GM15510 (cell line): ENCODE results near the gene ARHGEF40.

ENCODE experiments used
- POLR2A ChIP-seq: IDR thresholded peaks from 3 replicates; pipeline ENCODE4 v1.6.1; 2011; ENCODE audit warnings: borderline replicate concordance; ENCODE audit not compliant: insufficient read length; ENCODE audit errors: extremely low read depth

ARHGEF40 gene

DNA sequence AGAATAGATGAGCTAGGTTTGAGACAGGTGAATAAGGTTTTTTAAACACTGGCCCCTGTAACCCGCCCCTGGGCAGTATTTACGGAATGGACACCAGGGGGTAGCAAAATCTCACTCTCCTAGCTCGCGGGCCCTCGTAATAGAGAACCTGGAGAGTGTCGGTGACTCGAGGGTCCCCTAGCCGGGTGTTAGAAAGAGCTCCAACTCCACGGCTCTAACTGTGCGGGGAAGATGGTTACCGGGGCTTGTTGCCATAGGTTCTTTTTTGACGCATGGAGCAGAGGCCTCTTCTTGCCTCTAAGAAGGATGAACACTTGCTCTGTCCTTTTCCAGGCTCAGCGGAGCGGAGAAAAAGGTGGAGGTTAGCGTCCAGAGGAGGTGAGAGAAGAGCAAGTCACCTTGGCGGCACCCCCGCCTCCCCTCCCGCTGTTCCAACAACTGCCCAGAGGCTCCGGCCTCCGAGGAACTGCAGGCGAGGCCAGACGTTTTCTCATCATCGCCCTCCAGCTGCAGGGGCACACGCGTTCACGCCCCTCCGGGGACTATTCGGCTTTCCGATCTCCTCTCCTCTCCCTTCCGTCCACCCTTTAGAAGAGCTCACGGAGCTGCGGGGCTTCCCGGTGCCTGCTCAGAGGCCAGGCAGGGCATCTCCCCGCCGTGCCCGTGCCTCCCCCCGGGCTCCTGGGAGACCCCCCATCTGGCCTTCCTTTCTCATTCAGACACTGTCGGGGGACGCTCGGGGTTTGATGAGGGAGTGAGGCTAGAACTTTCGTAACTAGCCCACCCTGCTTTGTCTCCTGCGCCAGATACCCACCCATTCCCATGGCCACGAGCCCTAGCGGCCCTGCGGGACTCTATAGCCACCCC is 1.4 kb upstream of the ARHGEF40 start:
- TF ChIP-seq POLR2A = no peak

DNA sequence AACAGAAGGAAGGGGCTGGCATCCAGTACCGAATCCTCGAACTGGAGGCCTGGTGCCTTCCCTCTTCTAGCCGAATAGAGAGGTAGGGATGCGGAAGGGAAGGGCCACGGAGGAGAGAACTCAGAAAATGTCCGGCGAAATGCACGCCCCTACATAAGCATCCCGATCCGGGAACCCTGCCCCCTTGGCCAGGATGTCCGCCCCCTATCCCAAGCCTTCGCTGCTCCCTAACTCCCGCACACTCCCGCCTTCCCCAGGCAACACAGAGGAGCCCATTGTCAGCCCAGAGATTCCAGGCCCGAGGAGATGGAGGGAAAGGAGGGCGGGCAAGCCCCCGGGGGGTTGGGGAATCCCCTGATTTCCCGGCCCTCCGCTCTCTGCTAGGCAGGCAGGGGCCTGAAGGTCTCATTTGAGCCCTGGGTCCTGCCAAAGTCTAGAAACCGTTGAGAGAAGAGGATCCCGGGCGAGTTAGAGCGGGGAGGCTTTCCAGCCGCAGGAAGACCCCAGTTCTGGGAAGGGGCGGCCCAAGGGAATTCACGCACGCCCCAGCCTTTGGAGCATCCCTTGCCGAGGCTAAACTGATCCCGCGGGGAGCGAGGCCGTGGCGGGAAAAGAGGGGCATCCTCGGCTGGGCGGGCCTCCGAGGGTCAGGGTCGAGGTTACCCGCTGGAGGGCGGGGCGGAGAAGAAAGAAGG is 569 bp upstream of the ARHGEF40 start:
- TF ChIP-seq POLR2A = no peak

DNA sequence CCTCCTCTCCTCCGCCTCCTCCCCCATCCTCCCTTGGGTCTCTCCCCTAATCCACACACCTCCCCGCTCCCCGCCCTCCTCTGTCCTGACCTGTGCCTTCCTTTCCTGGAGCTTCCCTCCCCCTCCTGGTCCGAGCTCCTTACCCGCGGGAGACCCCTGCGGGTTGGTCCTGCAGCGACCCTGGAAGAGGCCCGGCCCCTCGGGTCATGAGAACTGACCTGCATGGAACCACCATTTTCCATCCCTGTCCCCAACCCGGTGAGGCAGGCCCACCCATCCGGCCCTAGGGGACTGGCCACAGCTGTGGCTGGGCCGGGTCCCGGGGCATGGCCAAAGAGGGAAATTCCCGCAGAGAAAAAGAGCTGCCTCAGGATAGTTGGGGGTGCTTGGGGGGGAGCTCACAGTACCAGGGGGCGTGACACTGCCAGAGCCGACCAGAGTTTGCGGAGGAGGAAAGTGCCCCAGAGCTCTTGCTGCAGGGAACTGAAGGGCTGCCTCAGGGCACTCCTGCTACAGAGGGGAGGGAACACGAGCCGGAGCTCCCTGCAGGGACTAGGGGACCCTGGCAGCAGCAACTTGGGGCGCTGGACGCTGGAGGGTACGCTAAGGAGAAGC is 613 bp downstream of the ARHGEF40 start:
- no peak for TF ChIP-seq POLR2A

DNA sequence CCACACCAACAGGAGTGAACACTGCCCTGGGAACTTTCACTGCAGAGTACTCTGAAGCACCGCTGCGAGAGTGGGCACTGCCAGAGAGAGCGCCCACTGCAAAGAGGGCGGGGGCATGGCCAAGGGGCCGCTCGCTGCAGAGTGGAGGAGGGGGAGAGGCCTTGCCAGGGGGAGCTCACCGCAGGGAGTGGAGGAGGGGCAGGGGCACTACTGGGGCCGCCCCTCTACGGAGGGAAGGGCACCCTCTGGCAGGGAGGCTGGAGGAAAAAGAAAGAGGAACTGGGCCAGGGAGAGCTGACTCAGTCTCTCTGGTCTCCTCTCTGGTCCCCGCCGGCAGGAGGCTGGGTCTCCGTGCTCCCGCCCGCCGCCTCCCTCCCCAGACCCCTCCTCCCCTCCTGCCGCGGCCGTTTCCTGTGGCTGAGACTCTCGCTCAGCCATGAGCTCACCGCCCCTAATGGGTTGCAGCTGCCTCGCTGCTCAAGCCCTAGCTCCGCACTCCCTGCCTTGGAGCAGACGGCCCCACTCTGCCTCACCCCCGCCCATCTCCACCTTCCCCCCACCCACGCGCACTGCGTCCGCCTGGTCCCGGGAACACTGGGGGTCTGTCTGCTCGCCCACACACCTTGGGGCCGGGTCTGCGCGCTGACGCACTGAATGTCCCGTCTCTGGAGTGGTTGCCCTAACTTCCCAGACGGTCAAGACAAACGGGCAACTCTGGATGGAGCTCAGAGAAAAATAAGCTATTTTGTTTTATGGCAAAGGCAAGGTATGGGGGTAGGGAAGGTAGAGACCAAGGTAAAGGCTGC is 1.3 kb downstream of the ARHGEF40 start:
- no peak for TF ChIP-seq POLR2A

DNA sequence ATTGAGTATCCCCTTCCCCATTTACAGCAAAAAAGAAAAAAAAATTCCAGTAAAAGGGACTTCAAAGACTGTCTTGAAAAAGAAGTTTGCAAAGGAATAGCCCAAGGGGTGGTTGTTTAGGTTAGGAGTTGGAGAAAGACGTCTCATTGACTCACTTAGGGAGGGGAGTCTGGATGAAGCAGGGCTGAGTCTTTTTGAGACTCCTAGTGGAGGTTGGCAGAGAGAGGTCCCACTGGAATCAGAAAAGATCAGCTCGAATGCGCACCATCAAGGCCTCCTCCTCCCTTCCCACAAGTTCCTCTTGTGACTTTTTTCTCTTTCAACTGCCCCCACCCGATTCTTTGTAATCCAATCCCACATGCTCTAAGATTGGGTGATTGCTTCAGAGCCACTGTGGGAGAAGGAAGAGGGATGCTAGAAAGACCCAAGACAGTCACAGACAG is 1.9 kb downstream of the ARHGEF40 start:
- TF ChIP-seq POLR2A = no peak

DNA sequence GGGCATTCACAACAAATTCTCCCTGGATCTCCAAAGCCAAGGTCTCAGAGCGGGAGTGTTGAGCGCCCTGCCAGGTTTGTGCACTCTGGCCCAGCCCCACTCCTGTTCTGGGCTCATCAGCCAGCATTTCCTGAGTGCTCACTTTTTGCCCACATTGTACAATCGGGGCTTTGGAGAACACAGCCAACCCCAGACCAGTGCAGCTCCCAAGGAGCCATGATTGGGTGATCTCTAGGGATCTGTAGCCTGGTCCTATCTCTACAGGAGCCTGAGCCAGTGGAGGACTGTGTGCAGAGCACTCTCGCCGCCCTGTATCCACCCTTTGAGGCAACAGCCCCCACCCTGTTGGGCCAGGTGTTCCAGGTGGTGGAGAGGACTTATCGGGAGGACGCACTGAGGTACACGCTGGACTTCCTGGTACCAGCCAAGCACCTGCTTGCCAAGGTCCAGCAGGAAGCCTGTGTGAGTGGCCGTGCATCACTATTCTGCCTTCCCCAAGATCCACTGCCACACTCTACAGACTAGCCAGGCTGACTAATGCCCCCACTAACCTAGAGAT is 2.8 kb downstream of the ARHGEF40 start:
- TF ChIP-seq POLR2A = no peak

DNA sequence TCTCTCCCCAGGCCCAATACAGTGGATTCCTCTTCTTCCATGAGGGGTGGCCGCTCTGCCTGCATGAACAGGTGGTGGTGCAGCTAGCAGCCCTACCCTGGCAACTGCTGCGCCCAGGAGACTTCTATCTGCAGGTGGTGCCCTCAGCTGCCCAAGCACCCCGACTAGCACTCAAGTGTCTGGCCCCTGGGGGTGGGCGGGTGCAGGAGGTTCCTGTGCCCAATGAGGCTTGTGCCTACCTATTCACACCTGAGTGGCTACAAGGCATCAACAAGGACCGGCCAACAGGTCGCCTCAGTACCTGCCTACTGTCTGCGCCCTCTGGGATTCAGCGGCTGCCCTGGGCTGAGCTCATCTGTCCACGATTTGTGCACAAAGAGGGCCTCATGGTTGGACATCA is 3.8 kb downstream of the ARHGEF40 start:
- TF ChIP-seq POLR2A = no peak

DNA sequence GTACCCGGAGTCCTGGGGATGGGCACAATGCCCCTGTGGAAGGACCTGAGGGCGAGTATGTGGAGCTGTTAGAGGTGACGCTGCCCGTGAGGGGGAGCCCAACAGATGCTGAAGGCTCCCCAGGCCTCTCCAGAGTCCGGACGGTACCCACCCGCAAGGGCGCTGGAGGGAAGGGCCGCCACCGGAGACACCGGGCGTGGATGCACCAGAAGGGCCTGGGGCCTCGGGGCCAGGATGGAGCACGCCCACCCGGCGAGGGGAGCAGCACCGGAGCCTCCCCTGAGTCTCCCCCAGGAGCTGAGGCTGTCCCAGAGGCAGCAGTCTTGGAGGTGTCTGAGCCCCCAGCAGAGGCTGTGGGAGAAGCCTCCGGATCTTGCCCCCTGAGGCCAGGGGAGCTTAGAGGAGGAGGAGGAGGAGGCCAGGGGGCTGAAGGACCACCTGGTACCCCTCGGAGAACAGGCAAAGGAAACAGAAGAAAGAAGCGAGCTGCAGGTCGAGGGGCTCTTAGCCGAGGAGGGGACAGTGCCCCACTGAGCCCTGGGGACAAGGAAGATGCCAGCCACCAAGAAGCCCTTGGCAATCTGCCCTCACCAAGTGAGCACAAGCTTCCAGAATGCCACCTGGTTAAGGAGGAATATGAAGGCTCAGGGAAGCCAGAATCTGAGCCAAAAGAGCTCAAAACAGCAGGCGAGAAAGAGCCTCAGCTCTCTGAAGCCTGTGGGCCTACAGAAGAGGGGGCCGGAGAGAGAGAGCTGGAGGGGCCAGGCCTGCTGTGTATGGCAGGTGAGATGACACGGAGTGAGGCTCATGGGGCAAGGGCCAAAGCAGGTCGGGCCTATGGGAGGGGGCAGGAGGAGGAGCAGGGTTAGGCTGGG is 4.5 kb downstream of the ARHGEF40 start:
- no peak for TF ChIP-seq POLR2A

DNA sequence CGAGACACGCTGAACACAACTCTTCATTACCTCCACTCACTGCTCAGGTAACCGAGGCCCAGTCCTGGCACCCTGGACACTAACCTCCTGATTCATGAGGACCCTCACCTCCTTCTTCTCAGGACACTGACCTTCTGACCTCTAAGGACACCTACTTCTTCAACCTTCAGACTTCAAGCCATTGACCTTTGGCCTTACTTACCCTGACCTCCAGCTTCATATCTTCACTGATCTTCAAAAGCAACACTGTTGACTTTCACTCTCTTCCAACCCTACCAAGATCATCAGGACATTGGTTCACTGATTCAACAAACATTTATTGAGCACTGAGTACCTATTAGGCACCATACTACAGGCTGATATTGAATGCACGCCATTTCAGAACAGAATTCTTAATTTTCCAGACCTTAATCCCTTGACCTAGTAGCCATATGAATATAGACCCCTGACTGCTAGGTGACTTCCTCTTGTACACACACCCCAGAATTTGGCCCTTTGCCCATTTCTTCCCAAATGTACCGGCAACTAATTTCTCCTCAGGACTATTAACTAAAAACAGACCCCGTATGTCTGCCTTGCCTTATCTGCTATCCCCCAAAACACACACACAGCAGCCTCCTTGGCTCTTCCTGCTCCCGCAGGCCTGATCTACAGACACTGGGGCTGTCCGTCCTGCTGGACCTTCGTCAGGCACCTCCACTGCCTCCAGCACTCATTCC is 5.8 kb downstream of the ARHGEF40 start:
- TF ChIP-seq POLR2A = no peak

DNA sequence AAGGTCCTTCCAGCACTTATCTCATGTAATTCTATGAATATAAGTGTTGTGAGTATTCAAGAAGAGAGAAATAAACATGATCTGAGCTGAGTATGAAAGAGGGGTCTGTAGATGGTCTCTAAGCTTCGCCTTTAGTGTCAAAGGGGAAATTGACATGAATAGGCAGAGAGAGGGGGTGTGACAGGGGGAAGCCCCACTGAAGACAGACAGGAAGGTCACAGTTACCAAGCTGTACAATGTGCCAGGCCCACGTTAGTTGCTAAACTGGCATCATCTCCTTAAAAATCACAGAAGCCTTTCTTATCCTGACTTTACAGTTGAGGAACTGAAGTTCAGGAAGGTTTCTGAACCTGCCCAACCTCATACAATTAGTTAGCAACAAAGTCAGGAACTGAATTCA is 7.6 kb downstream of the ARHGEF40 start:
- TF ChIP-seq POLR2A = no peak

DNA sequence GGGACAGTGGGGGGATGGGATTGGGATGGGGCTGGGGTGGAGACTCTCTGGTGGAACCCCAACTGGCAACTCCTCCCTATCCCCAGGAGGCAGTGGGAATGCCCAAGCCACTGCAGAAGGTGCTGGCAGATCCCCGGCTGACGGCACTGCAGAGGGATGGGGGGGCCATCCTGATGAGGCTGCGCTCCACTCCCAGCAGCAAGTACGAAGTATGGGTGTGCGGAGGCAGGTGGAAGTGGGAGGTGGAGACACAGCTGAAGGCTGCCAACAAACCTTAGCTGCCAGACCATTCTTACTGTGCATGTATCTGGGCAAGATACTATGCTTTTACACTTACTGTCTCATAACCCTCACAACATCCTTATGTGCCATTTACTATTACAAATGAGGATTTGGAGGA is 8.2 kb downstream of the ARHGEF40 start:
- no peak for TF ChIP-seq POLR2A

DNA sequence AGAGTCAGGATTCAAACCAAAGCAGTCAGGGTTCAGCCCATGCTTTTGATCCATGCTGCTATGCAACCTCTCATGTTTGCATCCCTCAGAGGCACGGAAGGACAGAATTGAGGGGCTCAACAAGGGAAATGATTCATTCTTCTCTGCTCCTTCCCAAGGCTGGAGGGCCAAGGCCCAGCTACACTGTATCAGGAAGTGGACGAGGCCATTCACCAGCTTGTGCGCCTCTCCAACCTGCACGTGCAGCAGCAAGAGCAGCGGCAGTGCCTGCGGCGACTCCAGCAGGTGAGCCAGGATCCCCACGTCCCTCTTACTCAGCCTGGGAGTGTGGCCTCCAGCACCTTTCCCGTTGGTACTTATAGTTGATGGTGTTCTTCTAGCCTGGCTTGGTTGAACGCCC is 8.6 kb downstream of the ARHGEF40 start:
- no peak for TF ChIP-seq POLR2A
